HepG2 (cell line): ENCODE measurements around the gene ENPP7. TPM values are rescaled to one million over a fixed set of nuclear protein-coding genes. Genes with fewer than 3 reads are reported as not detected.

Source experiments
- CBX2 ChIP-seq, 2 experiments: fragments of 200-600 bp in 1 of 2; sonication (generic); formaldehyde crosslinking in 1 of 2; IDR thresholded peaks; 2 replicates each; pipeline versions ENCODE4 v1.7.0 to v1.8.1; 2018 to 2022; ENCODE audit warnings: low read depth in 2 of 2, low read length in 1 of 2, mild to moderate bottlenecking in 1 of 2, missing genetic modification reagents in 1 of 2
- CREB3 ChIP-seq: sonication (generic); formaldehyde crosslinking; IDR thresholded peaks from 2 replicates; pipeline ENCODE4 v1.5.0; 2020; ENCODE audit warnings: missing genetic modification reagents
- EEA1 ChIP-seq: sonication (generic); formaldehyde crosslinking; IDR thresholded peaks from 2 replicates; pipeline ENCODE4 v1.5.1; 2020; ENCODE audit warnings: mild to moderate bottlenecking, missing genetic modification reagents, borderline replicate concordance
- ESRRA ChIP-seq: sonication (generic); formaldehyde crosslinking; IDR thresholded peaks from 2 replicates; pipeline ENCODE4 v1.5.1; 2020; ENCODE audit warnings: mild to moderate bottlenecking, low read depth, missing genetic modification reagents
- FOXC1 ChIP-seq: sonication (generic); formaldehyde crosslinking; IDR thresholded peaks from 2 replicates; pipeline ENCODE4 v1.8.0; 2022; ENCODE audit warnings: mild to moderate bottlenecking, missing genetic modification reagents, borderline replicate concordance
- FOXK1 ChIP-seq: sonication (generic); formaldehyde crosslinking; IDR thresholded peaks from 2 replicates; pipeline ENCODE4 v1.4.0; 2020; ENCODE audit warnings: low read depth, missing genetic modification reagents, borderline replicate concordance
- GZF1 ChIP-seq: sonication (generic); formaldehyde crosslinking; IDR thresholded peaks from 2 replicates; pipeline ENCODE4 v1.5.1; 2020; ENCODE audit warnings: mild to moderate bottlenecking, missing genetic modification reagents
- IKZF1 ChIP-seq: fragments of 450-650 bp; IDR thresholded peaks from 2 replicates; pipeline ENCODE4 v1.7.1; 2016
- IKZF5 ChIP-seq: IDR thresholded peaks from 2 replicates; pipeline ENCODE4 v1.6.1; 2018; ENCODE audit warnings: missing genetic modification reagents, mild to moderate bottlenecking, missing compliant biosample characterization
- ISL2 ChIP-seq: sonication (generic); formaldehyde crosslinking; IDR thresholded peaks from 2 replicates; pipeline ENCODE4 v1.5.0; 2020; ENCODE audit warnings: missing genetic modification reagents
- MTA1 ChIP-seq: sonication (generic); formaldehyde crosslinking; IDR thresholded peaks from 2 replicates; pipeline ENCODE4 v1.4.0; 2020; ENCODE audit warnings: missing genetic modification reagents, mild to moderate bottlenecking, borderline replicate concordance
- RAD51 ChIP-seq: fragments of 450-650 bp; IDR thresholded peaks from 2 replicates; pipeline ENCODE4 v1.6.1; 2016; ENCODE audit warnings: borderline replicate concordance
- RCOR2 ChIP-seq: IDR thresholded peaks from 2 replicates; pipeline ENCODE4 v1.6.1; 2016; ENCODE audit warnings: missing biosample characterization, missing genetic modification reagents
- RFX5 ChIP-seq: IDR thresholded peaks from 2 replicates; pipeline ENCODE4 v1.6.1; 2011; ENCODE audit warnings: low read depth, low read length, improper control_type of control experiment
- RXRB ChIP-seq: IDR thresholded peaks from 2 replicates; pipeline ENCODE4 v1.6.1; 2016; ENCODE audit warnings: borderline replicate concordance, missing genetic modification reagents, missing compliant biosample characterization
- SOX5 ChIP-seq: IDR thresholded peaks from 2 replicates; pipeline ENCODE4 v1.6.1; 2016; ENCODE audit warnings: borderline replicate concordance
- SP4 ChIP-seq: sonication (generic); formaldehyde crosslinking; IDR thresholded peaks from 2 replicates; pipeline ENCODE4 v1.8.1; 2023; ENCODE audit warnings: mild to moderate bottlenecking, missing genetic modification reagents
- SP5 ChIP-seq: IDR thresholded peaks from 2 replicates; pipeline ENCODE4 v1.6.1; 2016; ENCODE audit warnings: low read depth, borderline replicate concordance
- STAT5B ChIP-seq: sonication (generic); formaldehyde crosslinking; IDR thresholded peaks from 2 replicates; pipeline ENCODE4 v1.4.0; 2020; ENCODE audit warnings: missing genetic modification reagents
- ZFP37 ChIP-seq: sonication (generic); formaldehyde crosslinking; IDR thresholded peaks from 2 replicates; pipeline ENCODE4 v1.4.0; 2020; ENCODE audit warnings: missing genetic modification reagents, borderline replicate concordance
- ZIK1 ChIP-seq: sonication (generic); formaldehyde crosslinking; IDR thresholded peaks from 2 replicates; pipeline ENCODE4 v1.5.0; 2020; ENCODE audit warnings: mild to moderate bottlenecking, low read depth, missing genetic modification reagents, borderline replicate concordance
- ZNF256 ChIP-seq: sonication (generic); formaldehyde crosslinking; conservative IDR thresholded peaks from 2 replicates; pipeline ENCODE4 v1.4.0; 2020; ENCODE audit warnings: missing genetic modification reagents
- ZNF274 ChIP-seq: sonication (generic); formaldehyde crosslinking; IDR thresholded peaks from 2 replicates; pipeline ENCODE4 v1.5.1; 2020; ENCODE audit warnings: mild to moderate bottlenecking, missing genetic modification reagents
- ZNF383 ChIP-seq: sonication (generic); formaldehyde crosslinking; IDR thresholded peaks from 2 replicates; pipeline ENCODE4 v1.4.0; 2020; ENCODE audit warnings: missing genetic modification reagents, mild to moderate bottlenecking, borderline replicate concordance
- ZNF580 ChIP-seq: IDR thresholded peaks from 2 replicates; pipeline ENCODE4 v1.6.1; 2016; ENCODE audit warnings: low read depth, borderline replicate concordance
- ZNF607 ChIP-seq: sonication (generic); formaldehyde crosslinking; IDR thresholded peaks from 2 replicates; pipeline ENCODE4 v1.5.1; 2020; ENCODE audit warnings: missing genetic modification reagents, mild to moderate bottlenecking, borderline replicate concordance
- ZSCAN29 ChIP-seq: sonication (generic); formaldehyde crosslinking; conservative IDR thresholded peaks from 2 replicates; pipeline ENCODE4 v1.4.0; 2020; ENCODE audit warnings: mild to moderate bottlenecking, missing genetic modification reagents
- polyA plus RNA-seq, 8 experiments: library from polyadenylated mRNA; depleted of rRNA in 3 of 8; stranded (reverse) in 7 of 8; unstranded in 1 of 8; fragments of >200 nt; fragmentation: Illumina TruSeq in 4 of 8; extraction: Trizol in 4 of 8; gene quantifications; 2 replicates each; pipeline versions ENCODE4 v1.2.1 to v1.2.3, GENCODE V29; 2011 to 2016; ENCODE audit warnings: low read depth in 4 of 8, missing spikeins in 1 of 8, mixed read lengths in 1 of 8; ENCODE audit not compliant: insufficient read depth in 1 of 8
- total RNA-seq, 5 experiments: library from RNA; depleted of rRNA; stranded (reverse); fragments of >200 nt; fragmentation: Illumina TruSeq; extraction: Trizol; gene quantifications; 2 replicates each; pipeline ENCODE4 v1.2.3, GENCODE V29; 2016; ENCODE audit warnings: low read depth in 1 of 5

The ENPP7 gene
- total and polyA plus RNA-seq, 2 of the 13 experiments (the other 11 are each of a cell fraction or from before 2014, with no cell fraction given) = 1.1 to 2.2 TPM

- TF ChIP-seq RCOR2 (CRISPR knock-in tag) (peak; percentile 34; the same call in 1 of the 2 replicates), RAD51 (no peak), ZNF256 (CRISPR knock-in tag) (peak; percentile 79; the same call in 1 of the 2 replicates), SOX5 (CRISPR knock-in tag) (peak; percentile 70), RFX5 (no peak), GZF1 (CRISPR knock-in tag) (peak; percentile 84; the same call in 1 of the 2 replicates), ZNF580 (CRISPR knock-in tag) (peak; percentile 75; the same call in 1 of the 2 replicates), IKZF5 (peak; percentile 73; the same call in 1 of the 2 replicates), ZIK1 (CRISPR knock-in tag) (0 out of 2 replicates have a peak, but pooled peaks have one; percentile 16), FOXK1 (CRISPR knock-in tag) (0 out of 2 replicates have a peak, but pooled peaks have one; percentile 45), ESRRA (CRISPR knock-in tag) (peak; percentile 18; the same call in 1 of the 2 replicates), CREB3 (CRISPR knock-in tag) (0 out of 2 replicates have a peak, but pooled peaks have one; percentile 43), MTA1 (CRISPR knock-in tag) (peak; percentile 72), IKZF1 (no peak), FOXC1 (CRISPR knock-in tag) (peak; percentile 54; the same call in 1 of the 2 replicates), SP4 (CRISPR knock-in tag) (0 out of 2 replicates have a peak, but pooled peaks have one; percentile 27), ISL2 (CRISPR knock-in tag) (peak; percentile 83), STAT5B (CRISPR knock-in tag) (0 out of 2 replicates have a peak, but pooled peaks have one; percentile 26), ZNF274 (CRISPR knock-in tag) (peak; percentile 54), ZNF607 (CRISPR knock-in tag) (peak; percentile 90), RXRB (peak; percentile 72), ZFP37 (CRISPR knock-in tag) (peak; percentile 64; the same call in 1 of the 2 replicates), SP5 (CRISPR knock-in tag) (peak; percentile 85), EEA1 (no peak), ZNF383 (0 out of 2 replicates have a peak, but pooled peaks have one; percentile 85), ZSCAN29 (CRISPR knock-in tag) (no peak; the same call in 1 of the 2 replicates), CBX2 (IDR thresholded peaks at IDR 0.05; ENCODE audit: low read depth, low read length) (no peak), CBX2 (CRISPR knock-in tag; IDR thresholded peaks at IDR 0.05; ENCODE audit: low read depth) (no peak)
Observed at GRCh38 chr17:79741751-79742588, 11.2 kb downstream of the ENPP7 start (continued).
